Gastrocnemius medialis (tissue), 4 donors: ENCODE results near the gene BASP1. TPM values are rescaled to one million over a fixed set of nuclear protein-coding genes. Genes with fewer than 3 reads are reported as not detected.

Experiments used
- ATAC-seq, 2 donors: fragments of 150-250 bp; one replicate each; pipeline ENCODE4 v1.9.1; 2016
- DNase-seq, 2 donors: peaks; one replicate each; pipeline ENCODE4 v3.0.0-alpha.2; 2019
- H3K27ac ChIP-seq, 4 donors: fragments of 200-600 bp; sonication (generic); 1 replicate in 1 of 4; 2 replicates in 3 of 4; pipeline ENCODE4 v1.5.1; 2016 to 2018; ENCODE audit warnings: mild to moderate bottlenecking in 2 of 4, moderate library complexity in 1 of 4
- H3K27me3 ChIP-seq, 3 donors: fragments of 200-600 bp; sonication (generic) in 2 of 3; 1 replicate in 1 of 3; 2 replicates in 2 of 3; pipeline versions ENCODE4 v1.5.1 to v1.6.0; 2016 to 2019; ENCODE audit warnings: mild to moderate bottlenecking in 1 of 3, moderate library complexity in 1 of 3
- H3K36me3 ChIP-seq, 2 donors: fragments of 200-600 bp; sonication (generic) in 1 of 2; one replicate each; pipeline ENCODE4 v1.5.1; 2017 to 2018
- H3K4me1 ChIP-seq, 2 donors: fragments of 200-600 bp; sonication (generic) in 1 of 2; one replicate each; pipeline ENCODE4 v1.5.1; 2016 to 2017; ENCODE audit warnings: mild to moderate bottlenecking in 2 of 2
- H3K4me3 ChIP-seq, 4 donors: fragments of 200-600 bp; sonication (generic) in 3 of 4; 1 replicate in 1 of 4; 2 replicates in 3 of 4; pipeline ENCODE4 v1.5.1; 2016 to 2019; ENCODE audit warnings: mild to moderate bottlenecking in 2 of 4
- H3K9me3 ChIP-seq, 3 donors: fragments of 200-600 bp; sonication (generic) in 2 of 3; 1 replicate in 1 of 3; 2 replicates in 2 of 3; pipeline ENCODE4 v1.5.1; 2016 to 2019
- POLR2A ChIP-seq, 2 donors: fragments of 450-650 bp; IDR thresholded peaks; one replicate each; pipeline ENCODE4 v1.6.1; 2017; ENCODE audit warnings: antibody characterized with exemption in 2 of 2, mild to moderate bottlenecking in 2 of 2, moderate library complexity in 2 of 2
- in situ Hi-C, 4 donors: fragments of 200-750 bp; cut with MboI; loops; one replicate each; pipeline versions ENCODE4 v1.15.0 to v1.8.0; 2017; ENCODE audit warnings: low sequenced_read_pairs in 4 of 4
- intact Hi-C: fragments of 100-400 bp; cut with DNase I; formaldehyde crosslinking; loops from one replicate; pipeline ENCODE4 v1.15.1; 2023; ENCODE audit warnings: low total_unique reads
- total RNA-seq, 4 donors: library from RNA; depleted of rRNA; stranded (reverse); fragments of >200 nt; gene quantifications; one replicate each; pipeline versions ENCODE4 v1.1.0 to v1.2.3, GENCODE V29; 2016
- TF ChIP-seq, protein P1 (sequence below), 5 experiments: fragments of 450-650 bp in 3 of 5; fragments of 200-600 bp in 2 of 5; sonication (generic) in 2 of 5; IDR thresholded peaks in 4 of 5; conservative IDR thresholded peaks in 1 of 5; 1 replicate in 4 of 5; 2 replicates in 1 of 5; pipeline ENCODE4 v1.5.1; 2016 to 2019; ENCODE audit warnings: antibody characterized with exemption in 5 of 5, mild to moderate bottlenecking in 3 of 5, moderate library complexity in 3 of 5

Gene BASP1
- total RNA-seq, 4 donors from 2014 or later, result 0.82 to 4.0 (median 4.0) TPM; not detected in 1

- no peaks in the 10 kb centered on the region for H3K36me3 ChIP-seq
- intact Hi-C loops (no loop called here), in situ Hi-C loops (loop anchor here in 3 of 4 donors (10.0 to 25.0 kb wide), 3 partner anchors 1062 to 1090 kb away; no protein-coding TSS in a partner anchor)
- no peak for ATAC-seq
- DNase-seq, result no peak
- no peak for TF ChIP-seq POLR2A (IDR thresholded peaks at IDR 0.05)
- TF ChIP-seq, protein P1, sequence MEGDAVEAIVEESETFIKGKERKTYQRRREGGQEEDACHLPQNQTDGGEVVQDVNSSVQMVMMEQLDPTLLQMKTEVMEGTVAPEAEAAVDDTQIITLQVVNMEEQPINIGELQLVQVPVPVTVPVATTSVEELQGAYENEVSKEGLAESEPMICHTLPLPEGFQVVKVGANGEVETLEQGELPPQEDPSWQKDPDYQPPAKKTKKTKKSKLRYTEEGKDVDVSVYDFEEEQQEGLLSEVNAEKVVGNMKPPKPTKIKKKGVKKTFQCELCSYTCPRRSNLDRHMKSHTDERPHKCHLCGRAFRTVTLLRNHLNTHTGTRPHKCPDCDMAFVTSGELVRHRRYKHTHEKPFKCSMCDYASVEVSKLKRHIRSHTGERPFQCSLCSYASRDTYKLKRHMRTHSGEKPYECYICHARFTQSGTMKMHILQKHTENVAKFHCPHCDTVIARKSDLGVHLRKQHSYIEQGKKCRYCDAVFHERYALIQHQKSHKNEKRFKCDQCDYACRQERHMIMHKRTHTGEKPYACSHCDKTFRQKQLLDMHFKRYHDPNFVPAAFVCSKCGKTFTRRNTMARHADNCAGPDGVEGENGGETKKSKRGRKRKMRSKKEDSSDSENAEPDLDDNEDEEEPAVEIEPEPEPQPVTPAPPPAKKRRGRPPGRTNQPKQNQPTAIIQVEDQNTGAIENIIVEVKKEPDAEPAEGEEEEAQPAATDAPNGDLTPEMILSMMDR (IDR thresholded peaks at IDR 0.05 in 4 of 5, conservative IDR thresholded peaks at IDR 0.05 in 1 of 5), result no peak
- peaks cover 5 to 36% (median 12%) of the 10 kb centered on the region in 3 donors for H3K27me3 ChIP-seq
- H3K4me1 ChIP-seq, result no peaks in the 10 kb centered on the region
- H3K9me3 ChIP-seq, result no peaks in the 10 kb centered on the region
- H3K4me3 ChIP-seq, result no peak overlapping the region
- H3K27ac ChIP-seq, result no peak overlapping the region
Measured at GRCh38 chr5:17224858-17225511, 7.6 kb downstream of the BASP1 start.

DNA sequence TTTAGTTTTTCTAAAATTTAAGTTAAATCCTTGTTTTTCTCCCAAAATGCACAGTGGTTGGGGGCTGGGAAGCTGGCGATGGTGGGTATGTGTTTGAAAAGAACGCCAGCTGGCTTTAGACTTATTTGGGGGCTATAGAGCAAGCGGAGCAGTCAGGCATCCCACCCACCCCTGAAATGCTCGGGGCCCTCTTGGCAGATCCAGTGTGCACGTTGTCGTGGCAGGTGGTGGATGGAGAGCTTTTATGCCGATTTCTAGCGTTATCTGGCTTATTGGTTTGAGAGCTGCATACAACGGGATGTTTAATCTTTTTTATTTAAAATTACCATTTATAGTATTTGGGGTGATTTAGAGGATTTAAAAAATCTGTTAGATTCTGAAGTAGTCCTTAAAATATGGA lies 8.1 kb downstream of the BASP1 start:
- in situ Hi-C loops, result loop anchor here in 3 of 4 donors (10.0 to 25.0 kb wide), 3 partner anchors 1062 to 1089 kb away; no protein-coding TSS in a partner anchor
- ATAC-seq, result no peak
- TF ChIP-seq, protein P1 (IDR thresholded peaks at IDR 0.05 in 4 of 5, conservative IDR thresholded peaks at IDR 0.05 in 1 of 5), result no peak
- TF ChIP-seq POLR2A (IDR thresholded peaks at IDR 0.05), result no peak
- intact Hi-C loops, result no loop called here
- Histone ChIP-seq H3K27me3 (peaks cover under 1 to 30% (median 15%) of the 10 kb centered on the region in 3 donors), H3K4me3 (no peak overlapping the region), H3K36me3 (no peaks in the 10 kb centered on the region), H3K27ac (no peak overlapping the region), H3K4me1 (no peaks in the 10 kb centered on the region), H3K9me3 (no peaks in the 10 kb centered on the region)
- no peak for DNase-seq

GRCh38 chr5:17227868-17228267 lies 10.4 kb downstream of the BASP1 start:
- in situ Hi-C loops, result loop anchor here in 3 of 4 donors (10.0 to 25.0 kb wide), 3 partner anchors 1059 to 1087 kb away; no protein-coding TSS in a partner anchor
- no peak for DNase-seq
- no peak for TF ChIP-seq POLR2A (IDR thresholded peaks at IDR 0.05)
- TF ChIP-seq, protein P1 (IDR thresholded peaks at IDR 0.05 in 4 of 5, conservative IDR thresholded peaks at IDR 0.05 in 1 of 5), result no peak

DNA sequence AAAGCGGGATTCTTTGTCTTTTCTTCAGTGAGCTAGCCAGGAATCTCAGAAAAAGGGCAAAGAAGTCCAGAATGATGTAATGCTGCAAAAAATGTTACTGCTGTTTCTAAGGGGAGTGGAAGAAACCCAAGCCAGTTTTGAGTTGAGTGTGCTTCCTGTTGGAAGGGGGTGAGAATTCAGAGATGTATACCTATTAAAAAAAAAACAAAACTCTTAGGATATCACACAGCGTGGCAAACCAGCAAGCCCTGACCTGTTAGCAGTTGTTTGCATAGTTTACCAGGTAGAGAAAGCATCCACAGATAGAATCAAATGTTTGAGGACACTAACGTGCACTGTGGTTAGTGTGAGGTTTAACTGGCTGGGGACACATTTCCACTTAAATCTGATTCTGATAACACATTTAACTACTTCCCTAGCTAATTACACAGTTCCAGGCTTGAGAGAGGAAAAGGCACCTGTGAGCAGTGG lies 11.4 kb downstream of the BASP1 start:
- peak in 1 of 2 donors; percentile 33 for ATAC-seq
- peaks cover 3 to 11% (median 7%) of the 10 kb centered on the region in 3 donors for H3K27me3 ChIP-seq
- intact Hi-C loops, result no loop called here
- no peak for DNase-seq
- in situ Hi-C loops, result loop anchor here in 3 of 4 donors (10.0 to 25.0 kb wide), 3 partner anchors 1058 to 1086 kb away; no protein-coding TSS in a partner anchor
- no peaks in the 10 kb centered on the region for H3K9me3 ChIP-seq
- no peaks in the 10 kb centered on the region for H3K4me1 ChIP-seq
- no peaks in the 10 kb centered on the region for H3K36me3 ChIP-seq
- H3K27ac ChIP-seq, result no peak overlapping the region
- TF ChIP-seq, protein P1 (IDR thresholded peaks at IDR 0.05 in 4 of 5, conservative IDR thresholded peaks at IDR 0.05 in 1 of 5), result no peak
- TF ChIP-seq POLR2A (IDR thresholded peaks at IDR 0.05), result no peak
- no peak overlapping the region for H3K4me3 ChIP-seq

More at GRCh38 chr5:17227868-17228267, 10.4 kb downstream of the BASP1 start:
- Histone ChIP-seq H3K9me3 (no peaks in the 10 kb centered on the region), H3K27me3 (peaks cover 3 to 15% (median 12%) of the 10 kb centered on the region in 3 donors), H3K36me3 (no peaks in the 10 kb centered on the region), H3K27ac (no peak overlapping the region), H3K4me1 (no peaks in the 10 kb centered on the region), H3K4me3 (no peak overlapping the region)
- ATAC-seq, result no peak
- intact Hi-C loops, result no loop called here
